SK-N-SH (cell line): Measurements from ENCODE around the gene TEX38. TPM values are rescaled to one million over a fixed set of nuclear protein-coding genes. Genes with fewer than 3 reads are reported as not detected.
"Not testable (repeated sequence)": the region's sequence is repeated elsewhere in the genome, so short reads cannot be mapped to it uniquely, and the experiment has no call there.

ENCODE experiments used
- CTCF ChIA-PET: fragments of 300-600, 350-600 bp; formaldehyde crosslinking; extraction: SDS; loops from one replicate; lab custom pipeline; 2021; lab: Yijun Ruan, JAX
- POLR2A ChIA-PET: fragments of 350-600 bp; sonication (Branson Sonifier 250); formaldehyde crosslinking; extraction: SDS; loops from one replicate; lab custom pipeline; 2020; ENCODE audit warnings: antibody characterized with exemption, inconsistent platforms; lab: Yijun Ruan, JAX
- DNase-seq: peaks from one replicate; pipeline ENCODE4 v3.0.0; 2012
- H2AFZ ChIP-seq: fragments of 200-600 bp; sonication (generic); 2 replicates; pipeline ENCODE4 v1.8.1; 2016; ENCODE audit warnings: antibody characterized with exemption, mild to moderate bottlenecking, low read depth
- H3F3A ChIP-seq: fragments of 200-600 bp; sonication (generic); replicated peaks from 2 replicates; pipeline ENCODE3; 2016; ENCODE audit warnings: antibody characterized with exemption, mild to moderate bottlenecking; ENCODE audit not compliant: insufficient read depth
- H3K27ac ChIP-seq, 2 experiments: fragments of 200-500 bp in 1 of 2; fragments of 200-600 bp in 1 of 2; sonication (Bioruptor generic) in 1 of 2; sonication (generic), shearing (Covaris generic) in 1 of 2; 2 replicates each; pipeline versions ENCODE4 v1.5.1 to v1.6.1; 2014 to 2016; ENCODE audit warnings: low read depth in 2 of 2, inconsistent platforms in 1 of 2, low read length in 1 of 2, mild to moderate bottlenecking in 1 of 2, mixed read lengths in 1 of 2
- H3K27me3 ChIP-seq: fragments of 200-600 bp; sonication (generic), shearing (Covaris generic); 2 replicates; pipeline ENCODE4 v1.6.1; 2016; ENCODE audit warnings: mixed run types; ENCODE audit not compliant: insufficient read depth
- H3K36me3 ChIP-seq, 2 experiments: fragments of 200-500 bp in 1 of 2; fragments of 200-600 bp in 1 of 2; sonication (Bioruptor generic) in 1 of 2; sonication (generic) in 1 of 2; replicated peaks in 1 of 2; 2 replicates each; pipeline versions ENCODE3 to v1.5.1; 2014 to 2016; ENCODE audit warnings: low read length in 1 of 2, mild to moderate bottlenecking in 1 of 2; ENCODE audit not compliant: insufficient read depth in 2 of 2, control insufficient read depth in 1 of 2
- H3K4me1 ChIP-seq, 2 experiments: fragments of 200-500 bp in 1 of 2; fragments of 200-600 bp in 1 of 2; sonication (Bioruptor generic) in 1 of 2; sonication (generic), shearing (Covaris generic) in 1 of 2; 2 replicates each; pipeline versions ENCODE4 v1.5.1 to v1.6.1; 2014 to 2016; ENCODE audit warnings: low read depth in 1 of 2, low read length in 1 of 2, mixed run types in 1 of 2; ENCODE audit not compliant: insufficient read depth in 2 of 2, control insufficient read depth in 1 of 2
- H3K4me2 ChIP-seq: fragments of 200-600 bp; sonication (generic), shearing (Covaris generic); 2 replicates; pipeline ENCODE4 v1.6.1; 2017; ENCODE audit warnings: mixed run types
- H3K4me3 ChIP-seq, 2 experiments: fragments of 200-500 bp in 1 of 2; fragments of 200-600 bp in 1 of 2; sonication (Bioruptor generic) in 1 of 2; sonication (generic), shearing (Covaris generic) in 1 of 2; 2 replicates each; pipeline versions ENCODE4 v1.5.1 to v1.8.1; 2014 to 2016; ENCODE audit warnings: low read depth in 2 of 2, inconsistent platforms in 1 of 2, low read length in 1 of 2, mild to moderate bottlenecking in 1 of 2, mixed read lengths in 1 of 2, moderate library complexity in 1 of 2
- H3K79me2 ChIP-seq: fragments of 200-600 bp; sonication (generic); 2 replicates; pipeline ENCODE4 v1.8.1; 2017; ENCODE audit warnings: mild to moderate bottlenecking; ENCODE audit not compliant: insufficient read depth
- H3K9ac ChIP-seq: fragments of 200-600 bp; sonication (generic); 2 replicates; pipeline ENCODE4 v1.6.1; 2017; ENCODE audit warnings: mixed run types
- H3K9me2 ChIP-seq: fragments of 200-600 bp; sonication (generic); 2 replicates; pipeline ENCODE4 v1.6.1; 2017; ENCODE audit warnings: mixed run types
- H3K9me3 ChIP-seq: fragments of 200-600 bp; sonication (generic); 2 replicates; pipeline ENCODE4 v1.6.1; 2017; ENCODE audit warnings: mixed run types, mild to moderate bottlenecking, moderate library complexity
- H4K20me1 ChIP-seq: fragments of 200-600 bp; sonication (generic); 2 replicates; pipeline ENCODE4 v1.6.1; 2017; ENCODE audit warnings: mild to moderate bottlenecking, mixed run types; ENCODE audit not compliant: insufficient read depth
- GATA2 ChIP-seq: sonication (generic); formaldehyde crosslinking; IDR thresholded peaks from 2 replicates; pipeline ENCODE4 v1.5.0; 2020; ENCODE audit warnings: mild to moderate bottlenecking, missing genetic modification reagents
- JUND ChIP-seq: IDR thresholded peaks from 2 replicates; pipeline ENCODE4 v1.4.0; 2012
- MXI1 ChIP-seq: IDR thresholded peaks from 2 replicates; pipeline ENCODE4 v1.6.1; 2012; ENCODE audit warnings: mild to moderate bottlenecking, low read depth, low read length, improper control_type of control experiment
- NRF1 ChIP-seq: IDR thresholded peaks from 2 replicates; pipeline ENCODE4 v1.6.1; 2012; ENCODE audit warnings: low read depth, mild to moderate bottlenecking, low read length
- REST ChIP-seq: IDR thresholded peaks from 2 replicates; pipeline ENCODE4 v1.6.1; 2012; ENCODE audit warnings: mild to moderate bottlenecking, low read depth, low read length, moderate library complexity
- RFX5 ChIP-seq: IDR thresholded peaks from 2 replicates; pipeline ENCODE4 v1.6.1; 2012; ENCODE audit warnings: mild to moderate bottlenecking, improper control_type of control experiment, low read length
- RXRA ChIP-seq: IDR thresholded peaks from 2 replicates; pipeline ENCODE4 v1.4.0; 2012; ENCODE audit warnings: low read depth, mild to moderate bottlenecking, borderline replicate concordance
- SMC3 ChIP-seq: IDR thresholded peaks from 2 replicates; pipeline ENCODE4 v1.6.1; 2012; ENCODE audit warnings: low read depth, low read length, improper control_type of control experiment
- TAF1 ChIP-seq: IDR thresholded peaks from 2 replicates; pipeline ENCODE4 v1.6.1; 2012; ENCODE audit warnings: low read depth, mild to moderate bottlenecking, low read length, moderate library complexity, borderline replicate concordance
- YY1 ChIP-seq: IDR thresholded peaks from 2 replicates; pipeline ENCODE4 v1.4.0; 2012; ENCODE audit warnings: low read depth, mild to moderate bottlenecking
- WGBS: methylation state at CpG from one replicate; pipeline ENCODE4 v1.1.6; 2017; ENCODE audit warnings: low lambda C conversion rate; 5-methylcytosine and 5-hydroxymethylcytosine counted together
- polyA plus RNA-seq, 3 experiments: library from polyadenylated mRNA; depleted of rRNA; stranded (reverse); fragments of >200 nt; gene quantifications; 2 replicates each; pipeline ENCODE4 v1.2.3, GENCODE V29; 2012

The TEX38 gene
- polyA plus RNA-seq, 1 of the 3 experiments (the other 2 are of a cell fraction) = 0.07 TPM

- TF ChIP-seq RFX5 (no peak), MXI1 (peak; percentile 75), JUND (no peak), SMC3 (no peak), RXRA (no peak), YY1 (no peak; the same call in 1 of the 2 replicates), TAF1 (peak; percentile 70; the same call in 1 of the 2 replicates), NRF1 (no peak), REST (no peak)
- TF ChIP-seq, all 33 proteins: peak for 7
These were observed 47.3 kb downstream of the TEX38 start, which contains the start of gene EFCAB14 (continued) for GRCh38 chr1:46718727-46719622.

GRCh38 chr1:46719689-46720088, 48.0 kb downstream of the TEX38 start:
- Histone ChIP-seq H3K79me2 (peaks cover 33% of the 10 kb centered on the region), H3K36me3 (peaks cover 11 to 17% of the 10 kb centered on the region in 2 experiments), H3K9ac (no peak overlapping the region), H3K27ac (no peak overlapping the region; a peak in 1 of 4 replicates), H2AFZ (peak overlapping the region; percentile 90), H3K4me2 (peak overlapping the region; percentile 99), H4K20me1 (peaks cover 18% of the 10 kb centered on the region; the same call in 1 of the 2 replicates), H3K9me2 (no peaks in the 10 kb centered on the region), H3K9me3 (no peaks in the 10 kb centered on the region), H3K4me1 (peaks cover 15 to 17% of the 10 kb centered on the region in 2 experiments), H3K27me3 (no peaks in the 10 kb centered on the region), H3K4me3 (peak overlapping the region; percentile 86 to 98; a peak in 2 of 4 replicates), H3F3A (no peaks in the 10 kb centered on the region)
- TF ChIP-seq GATA2 (CRISPR knock-in tag) (peak; percentile 27), REST (no peak)
- CTCF ChIA-PET = interaction anchor here (1.1 to 2.3 kb wide), 6 partner anchors 8 to 278 kb away, joined by 3 to 15 read pairs (median 4); no protein-coding TSS in a partner anchor
- POLR2A ChIA-PET = no interaction called here
- 29% methylated on average over 3 of the region's 3 CpGs for WGBS
- no peak for DNase-seq

- H3K27ac ChIP-seq, H3K9me2 ChIP-seq, H2AFZ ChIP-seq, POLR2A ChIA-PET, H3K4me3 ChIP-seq, H3F3A ChIP-seq, DNase-seq, H3K4me2 ChIP-seq, H3K27me3 ChIP-seq, H3K9me3 ChIP-seq, H3K9ac ChIP-seq: not testable (repeated sequence)
- Histone ChIP-seq H3K4me1 (peaks cover 15 to 17% of the 10 kb centered on the region in 2 experiments), H4K20me1 (peaks cover 18% of the 10 kb centered on the region; the same call in 1 of the 2 replicates), H3K36me3 (peaks cover 6 to 11% of the 10 kb centered on the region in 2 experiments), H3K79me2 (peaks cover 33% of the 10 kb centered on the region)
- CTCF ChIA-PET = interaction anchor here (0.8 to 2.3 kb wide), 7 partner anchors 8 to 274 kb away, joined by 3 to 15 read pairs (median 3); no protein-coding TSS in a partner anchor
- 97% methylated on average over 8 of the region's 8 CpGs for WGBS
These were observed 48.7 kb downstream of the TEX38 start for GRCh38 chr1:46720319-46720718.
